Nephron (organoid): ENCODE measurements around the gene JAG1.

Experiments used
- H3K27ac Mint-ChIP-seq, 3 experiments: 2 replicates each; pipeline ENCODE4 v1.8.0; 2020; ENCODE audit warnings: mixed read lengths in 3 of 3, mild to moderate bottlenecking in 2 of 3, moderate library complexity in 1 of 3
- H3K27me3 Mint-ChIP-seq: 2 replicates; pipeline ENCODE4 v1.8.0; 2021; ENCODE audit warnings: low read depth, mild to moderate bottlenecking, moderate library complexity, mixed read lengths
- H3K36me3 Mint-ChIP-seq: 2 replicates; pipeline ENCODE4 v1.8.0; 2020; ENCODE audit warnings: low read depth, mixed read lengths
- H3K4me1 Mint-ChIP-seq: 2 replicates; pipeline ENCODE4 v1.8.0; 2020; ENCODE audit warnings: mixed read lengths
- H3K4me3 Mint-ChIP-seq, 3 experiments: 2 replicates each; pipeline ENCODE4 v1.8.0; 2020; ENCODE audit warnings: mild to moderate bottlenecking in 3 of 3, mixed read lengths in 3 of 3, moderate library complexity in 2 of 3
- H3K9me3 Mint-ChIP-seq: 2 replicates; pipeline ENCODE4 v1.8.0; 2020; ENCODE audit warnings: mixed read lengths
- TF ChIP-seq, protein P1 (sequence below), 3 experiments: fragments of 200-600 bp; sonication (generic); IDR thresholded peaks; one replicate each; pipeline ENCODE4 v1.5.0; 2021; ENCODE audit warnings: antibody characterized with exemption in 3 of 3; ENCODE audit not compliant: unreplicated experiment in 3 of 3

Gene JAG1

DNA sequence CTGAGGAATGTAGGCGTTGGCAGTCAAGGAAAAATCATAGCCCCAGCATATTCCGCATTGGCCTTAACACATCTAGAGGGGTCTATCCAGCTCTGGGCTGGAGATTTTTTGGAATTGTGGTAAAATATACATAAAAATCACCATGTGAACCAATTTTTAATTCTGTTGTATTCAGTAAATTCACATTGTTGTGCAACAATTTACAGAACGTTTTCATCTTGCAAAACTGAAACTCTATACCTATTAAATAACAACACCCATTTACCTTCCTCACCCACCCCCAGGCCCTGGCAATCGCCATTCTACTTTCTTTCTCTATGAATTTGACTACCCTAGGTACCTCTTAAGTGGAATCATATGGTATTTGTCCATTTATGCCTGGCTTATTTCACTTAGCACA lies 6.8 kb upstream of the JAG1 start:
- no peak overlapping the region for H3K4me3 Mint-ChIP-seq
- H3K9me3 Mint-ChIP-seq: no peaks in the 10 kb centered on the region
- H3K27me3 Mint-ChIP-seq: peaks cover 9% of the 10 kb centered on the region
- TF ChIP-seq, protein P1, sequence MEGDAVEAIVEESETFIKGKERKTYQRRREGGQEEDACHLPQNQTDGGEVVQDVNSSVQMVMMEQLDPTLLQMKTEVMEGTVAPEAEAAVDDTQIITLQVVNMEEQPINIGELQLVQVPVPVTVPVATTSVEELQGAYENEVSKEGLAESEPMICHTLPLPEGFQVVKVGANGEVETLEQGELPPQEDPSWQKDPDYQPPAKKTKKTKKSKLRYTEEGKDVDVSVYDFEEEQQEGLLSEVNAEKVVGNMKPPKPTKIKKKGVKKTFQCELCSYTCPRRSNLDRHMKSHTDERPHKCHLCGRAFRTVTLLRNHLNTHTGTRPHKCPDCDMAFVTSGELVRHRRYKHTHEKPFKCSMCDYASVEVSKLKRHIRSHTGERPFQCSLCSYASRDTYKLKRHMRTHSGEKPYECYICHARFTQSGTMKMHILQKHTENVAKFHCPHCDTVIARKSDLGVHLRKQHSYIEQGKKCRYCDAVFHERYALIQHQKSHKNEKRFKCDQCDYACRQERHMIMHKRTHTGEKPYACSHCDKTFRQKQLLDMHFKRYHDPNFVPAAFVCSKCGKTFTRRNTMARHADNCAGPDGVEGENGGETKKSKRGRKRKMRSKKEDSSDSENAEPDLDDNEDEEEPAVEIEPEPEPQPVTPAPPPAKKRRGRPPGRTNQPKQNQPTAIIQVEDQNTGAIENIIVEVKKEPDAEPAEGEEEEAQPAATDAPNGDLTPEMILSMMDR (IDR thresholded peaks at IDR 0.05; ENCODE audit: unreplicated experiment in 3 of 3): no peak
- no peak overlapping the region for H3K27ac Mint-ChIP-seq
- no peaks in the 10 kb centered on the region for H3K36me3 Mint-ChIP-seq
- H3K4me1 Mint-ChIP-seq: no peaks in the 10 kb centered on the region

DNA sequence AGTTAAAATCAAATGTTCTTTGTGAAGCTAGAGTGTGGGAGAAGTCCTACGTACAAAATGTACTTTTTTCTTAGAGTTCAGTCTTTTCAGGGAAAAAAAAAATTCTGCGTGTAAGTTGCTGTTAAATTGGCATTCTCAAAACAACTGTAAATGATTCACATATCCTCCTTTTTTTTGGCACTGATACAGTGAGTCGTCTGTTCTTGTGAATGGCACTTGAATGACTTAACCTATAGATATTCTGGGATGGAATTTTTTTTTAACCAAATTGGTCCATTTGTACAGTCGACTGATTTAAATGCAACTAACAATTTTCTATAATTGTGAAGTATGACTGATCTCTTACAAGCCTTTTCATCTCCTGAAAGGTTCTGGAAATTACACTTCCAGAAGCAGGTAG lies 5.5 kb upstream of the JAG1 start:
- H3K36me3 Mint-ChIP-seq: no peaks in the 10 kb centered on the region
- H3K4me1 Mint-ChIP-seq: peaks cover 7% of the 10 kb centered on the region
- no peak overlapping the region for H3K4me3 Mint-ChIP-seq
- no peaks in the 10 kb centered on the region for H3K9me3 Mint-ChIP-seq
- peaks cover 9% of the 10 kb centered on the region for H3K27me3 Mint-ChIP-seq
- TF ChIP-seq, protein P1 (IDR thresholded peaks at IDR 0.05; ENCODE audit: unreplicated experiment in 3 of 3): no peak
- H3K27ac Mint-ChIP-seq: no peak overlapping the region

DNA sequence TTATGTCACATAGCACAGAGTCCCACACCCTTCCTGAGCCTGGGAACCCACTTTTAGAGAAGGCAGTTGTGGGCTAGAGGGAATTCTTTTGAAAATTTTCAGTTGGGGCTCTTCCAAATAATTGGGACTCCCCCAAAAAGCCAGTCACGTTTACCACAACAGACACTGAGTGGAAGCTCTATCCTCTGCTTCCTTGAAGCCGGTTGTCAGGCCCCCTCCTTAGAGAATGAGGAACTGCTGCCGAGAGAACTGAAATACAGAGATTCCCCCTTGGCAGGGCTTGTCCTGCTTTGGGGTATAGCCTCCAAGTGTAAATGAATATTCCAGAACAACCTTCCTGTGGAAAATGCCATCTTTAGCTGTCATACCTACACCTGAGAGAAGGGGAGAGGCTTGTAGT lies 2.7 kb upstream of the JAG1 start:
- peaks cover 6% of the 10 kb centered on the region for H3K36me3 Mint-ChIP-seq
- no peaks in the 10 kb centered on the region for H3K9me3 Mint-ChIP-seq
- H3K4me3 Mint-ChIP-seq: peak overlapping the region; percentile 56 to 70 (median 68)
- peaks cover 8% of the 10 kb centered on the region for H3K4me1 Mint-ChIP-seq
- TF ChIP-seq, protein P1 (IDR thresholded peaks at IDR 0.05; ENCODE audit: unreplicated experiment in 3 of 3): no peak
- peak overlapping the region; percentile 65 to 84 (median 78) for H3K27ac Mint-ChIP-seq
- H3K27me3 Mint-ChIP-seq: peaks cover 9% of the 10 kb centered on the region

GRCh38 chr20:10675450-10675848 lies 1.6 kb upstream of the JAG1 start:
- TF ChIP-seq, protein P1 (IDR thresholded peaks at IDR 0.05; ENCODE audit: unreplicated experiment in 3 of 3): no peak
- Mint-ChIP-seq H3K4me3 (peak overlapping the region; percentile 87 to 100 (median 88)), H3K36me3 (peaks cover 17% of the 10 kb centered on the region), H3K4me1 (peaks cover 19% of the 10 kb centered on the region), H3K9me3 (no peaks in the 10 kb centered on the region), H3K27me3 (peaks cover 9% of the 10 kb centered on the region), H3K27ac (peak overlapping the region; percentile 95 to 96 (median 96))

GRCh38 chr20:10674684-10675449 lies 1.1 kb upstream of the JAG1 start:
- peaks cover 9% of the 10 kb centered on the region for H3K27me3 Mint-ChIP-seq

More at GRCh38 chr20:10674684-10675449, 1.1 kb upstream of the JAG1 start:
- peak overlapping the region; percentile 95 to 96 (median 96) for H3K27ac Mint-ChIP-seq
- H3K9me3 Mint-ChIP-seq: no peaks in the 10 kb centered on the region
- H3K4me1 Mint-ChIP-seq: peaks cover 24% of the 10 kb centered on the region
- peaks cover 20% of the 10 kb centered on the region for H3K36me3 Mint-ChIP-seq
- peak overlapping the region; percentile 87 to 100 (median 88) for H3K4me3 Mint-ChIP-seq
- TF ChIP-seq, protein P1 (IDR thresholded peaks at IDR 0.05; ENCODE audit: unreplicated experiment in 3 of 3): peak; percentile 88 to 96 (median 94)
